Measurements from ENCODE around the gene GPBP1.

Gene GPBP1

DNA sequence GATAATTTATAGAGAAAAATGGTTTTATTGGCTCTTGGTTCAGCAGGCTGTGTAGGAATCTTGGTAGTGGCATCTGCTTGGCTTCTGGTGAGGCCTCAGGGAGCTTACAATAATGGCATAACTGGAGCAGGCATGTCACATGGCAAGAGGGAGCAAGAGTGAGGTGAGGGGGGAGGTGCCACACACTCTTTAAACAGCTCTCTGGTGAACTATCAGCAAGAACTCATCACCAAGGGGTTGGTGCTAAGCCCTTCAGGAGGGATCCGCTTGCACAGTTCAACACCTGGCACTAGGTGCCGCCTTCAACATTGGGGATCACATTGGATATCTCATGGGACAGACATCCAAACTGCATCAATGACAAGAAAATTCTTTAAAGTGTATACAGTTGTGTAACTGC is 10.5 kb downstream of the GPBP1 start:
- TF ChIP-seq RAD21 (IDR thresholded peaks at IDR 0.05; ENCODE audit: low read depth) (peak; percentile 25; the same call in 1 of the 2 replicates), TCF12 (IDR thresholded peaks at IDR 0.05; ENCODE audit: low read depth) (no peak)
- TF ChIP-seq, protein P1, sequence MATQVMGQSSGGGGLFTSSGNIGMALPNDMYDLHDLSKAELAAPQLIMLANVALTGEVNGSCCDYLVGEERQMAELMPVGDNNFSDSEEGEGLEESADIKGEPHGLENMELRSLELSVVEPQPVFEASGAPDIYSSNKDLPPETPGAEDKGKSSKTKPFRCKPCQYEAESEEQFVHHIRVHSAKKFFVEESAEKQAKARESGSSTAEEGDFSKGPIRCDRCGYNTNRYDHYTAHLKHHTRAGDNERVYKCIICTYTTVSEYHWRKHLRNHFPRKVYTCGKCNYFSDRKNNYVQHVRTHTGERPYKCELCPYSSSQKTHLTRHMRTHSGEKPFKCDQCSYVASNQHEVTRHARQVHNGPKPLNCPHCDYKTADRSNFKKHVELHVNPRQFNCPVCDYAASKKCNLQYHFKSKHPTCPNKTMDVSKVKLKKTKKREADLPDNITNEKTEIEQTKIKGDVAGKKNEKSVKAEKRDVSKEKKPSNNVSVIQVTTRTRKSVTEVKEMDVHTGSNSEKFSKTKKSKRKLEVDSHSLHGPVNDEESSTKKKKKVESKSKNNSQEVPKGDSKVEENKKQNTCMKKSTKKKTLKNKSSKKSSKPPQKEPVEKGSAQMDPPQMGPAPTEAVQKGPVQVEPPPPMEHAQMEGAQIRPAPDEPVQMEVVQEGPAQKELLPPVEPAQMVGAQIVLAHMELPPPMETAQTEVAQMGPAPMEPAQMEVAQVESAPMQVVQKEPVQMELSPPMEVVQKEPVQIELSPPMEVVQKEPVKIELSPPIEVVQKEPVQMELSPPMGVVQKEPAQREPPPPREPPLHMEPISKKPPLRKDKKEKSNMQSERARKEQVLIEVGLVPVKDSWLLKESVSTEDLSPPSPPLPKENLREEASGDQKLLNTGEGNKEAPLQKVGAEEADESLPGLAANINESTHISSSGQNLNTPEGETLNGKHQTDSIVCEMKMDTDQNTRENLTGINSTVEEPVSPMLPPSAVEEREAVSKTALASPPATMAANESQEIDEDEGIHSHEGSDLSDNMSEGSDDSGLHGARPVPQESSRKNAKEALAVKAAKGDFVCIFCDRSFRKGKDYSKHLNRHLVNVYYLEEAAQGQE (IDR thresholded peaks at IDR 0.05; ENCODE audit: low read depth): no peak

DNA sequence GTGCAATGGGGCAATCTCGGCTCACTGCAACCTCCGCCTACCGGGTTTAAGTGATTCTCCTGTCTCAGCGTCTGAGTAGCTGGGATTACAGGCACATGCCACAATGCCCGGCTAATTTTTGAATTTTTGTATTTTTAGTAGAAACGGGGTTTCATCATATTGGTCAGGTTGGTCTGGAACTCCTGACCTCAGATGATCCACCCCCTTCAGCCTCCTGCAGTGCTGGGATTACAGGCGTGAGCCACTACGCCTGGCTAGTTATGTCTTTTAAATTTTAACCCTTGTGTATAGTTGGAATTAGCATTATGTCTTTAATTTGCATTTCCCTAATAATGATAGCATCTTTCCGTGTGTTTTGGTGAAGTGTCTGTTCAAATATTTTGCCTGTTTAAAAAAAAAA is 11.5 kb downstream of the GPBP1 start:
- no peak for TF ChIP-seq EP300 (IDR thresholded peaks at IDR 0.05; ENCODE audit: borderline replicate concordance)
- TF ChIP-seq, protein P2, sequence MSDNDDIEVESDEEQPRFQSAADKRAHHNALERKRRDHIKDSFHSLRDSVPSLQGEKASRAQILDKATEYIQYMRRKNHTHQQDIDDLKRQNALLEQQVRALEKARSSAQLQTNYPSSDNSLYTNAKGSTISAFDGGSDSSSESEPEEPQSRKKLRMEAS (IDR thresholded peaks at IDR 0.05): no peak
- TF ChIP-seq FOXM1 (IDR thresholded peaks at IDR 0.05; ENCODE audit: borderline replicate concordance, low read depth): no peak
- no peak for TF ChIP-seq NFIC (IDR thresholded peaks at IDR 0.05)
- TF ChIP-seq, protein P3, sequence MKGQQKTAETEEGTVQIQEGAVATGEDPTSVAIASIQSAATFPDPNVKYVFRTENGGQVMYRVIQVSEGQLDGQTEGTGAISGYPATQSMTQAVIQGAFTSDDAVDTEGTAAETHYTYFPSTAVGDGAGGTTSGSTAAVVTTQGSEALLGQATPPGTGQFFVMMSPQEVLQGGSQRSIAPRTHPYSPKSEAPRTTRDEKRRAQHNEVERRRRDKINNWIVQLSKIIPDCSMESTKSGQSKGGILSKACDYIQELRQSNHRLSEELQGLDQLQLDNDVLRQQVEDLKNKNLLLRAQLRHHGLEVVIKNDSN (IDR thresholded peaks at IDR 0.05): no peak
- no peak for TF ChIP-seq CREB1 (IDR thresholded peaks at IDR 0.05; ENCODE audit: low read depth)
- no peak for TF ChIP-seq TCF12 (IDR thresholded peaks at IDR 0.05; ENCODE audit: low read depth)
- no peak for TF ChIP-seq EGR1 (IDR thresholded peaks at IDR 0.05)
- no peak for TF ChIP-seq YY1 (IDR thresholded peaks at IDR 0.05; ENCODE audit: low read depth)
- TF ChIP-seq TAF1 (IDR thresholded peaks at IDR 0.05; ENCODE audit: low read depth): no peak
- TF ChIP-seq ZBTB7A (IDR thresholded peaks at IDR 0.05; ENCODE audit: low read depth): no peak
- TF ChIP-seq RAD21 (IDR thresholded peaks at IDR 0.05; ENCODE audit: low read depth): no peak
- TF ChIP-seq TEAD4 (IDR thresholded peaks at IDR 0.05): no peak
- TF ChIP-seq CEBPB (IDR thresholded peaks at IDR 0.05): no peak
- TF ChIP-seq, protein P1 (IDR thresholded peaks at IDR 0.05; ENCODE audit: low read depth): no peak

DNA sequence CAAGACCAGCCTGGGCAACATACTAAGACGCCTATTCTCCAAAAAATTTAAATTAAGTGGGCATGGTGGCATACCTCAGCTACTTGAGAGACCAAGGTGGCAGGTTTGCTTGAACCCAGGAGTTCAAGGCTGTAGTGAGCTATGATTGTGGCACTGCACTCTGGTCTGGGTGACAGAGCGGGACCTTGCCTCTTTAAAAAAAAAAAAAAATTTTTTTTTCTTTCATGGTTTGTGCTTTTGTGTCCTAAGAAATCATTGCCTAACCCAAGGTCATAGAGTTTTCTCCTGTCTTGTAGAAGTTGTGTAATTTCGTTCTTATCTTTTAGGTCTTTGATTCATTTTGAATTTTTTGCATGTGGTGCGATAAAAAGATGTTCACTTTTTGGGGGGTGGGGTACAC is 12.3 kb downstream of the GPBP1 start:
- TF ChIP-seq, protein P1 (IDR thresholded peaks at IDR 0.05; ENCODE audit: low read depth): no peak
- TF ChIP-seq TCF12 (IDR thresholded peaks at IDR 0.05; ENCODE audit: low read depth) (no peak), CEBPB (IDR thresholded peaks at IDR 0.05) (no peak), NFIC (IDR thresholded peaks at IDR 0.05) (no peak), FOXM1 (IDR thresholded peaks at IDR 0.05; ENCODE audit: borderline replicate concordance, low read depth) (no peak), EGR1 (IDR thresholded peaks at IDR 0.05) (no peak), CREB1 (IDR thresholded peaks at IDR 0.05; ENCODE audit: low read depth) (no peak), TEAD4 (IDR thresholded peaks at IDR 0.05) (no peak), ZBTB7A (IDR thresholded peaks at IDR 0.05; ENCODE audit: low read depth) (no peak), YY1 (IDR thresholded peaks at IDR 0.05; ENCODE audit: low read depth) (no peak), EP300 (IDR thresholded peaks at IDR 0.05; ENCODE audit: borderline replicate concordance) (no peak), TAF1 (IDR thresholded peaks at IDR 0.05; ENCODE audit: low read depth) (no peak), RAD21 (IDR thresholded peaks at IDR 0.05; ENCODE audit: low read depth) (no peak)
- TF ChIP-seq, protein P3 (IDR thresholded peaks at IDR 0.05): no peak
- TF ChIP-seq, protein P2 (IDR thresholded peaks at IDR 0.05): no peak

DNA sequence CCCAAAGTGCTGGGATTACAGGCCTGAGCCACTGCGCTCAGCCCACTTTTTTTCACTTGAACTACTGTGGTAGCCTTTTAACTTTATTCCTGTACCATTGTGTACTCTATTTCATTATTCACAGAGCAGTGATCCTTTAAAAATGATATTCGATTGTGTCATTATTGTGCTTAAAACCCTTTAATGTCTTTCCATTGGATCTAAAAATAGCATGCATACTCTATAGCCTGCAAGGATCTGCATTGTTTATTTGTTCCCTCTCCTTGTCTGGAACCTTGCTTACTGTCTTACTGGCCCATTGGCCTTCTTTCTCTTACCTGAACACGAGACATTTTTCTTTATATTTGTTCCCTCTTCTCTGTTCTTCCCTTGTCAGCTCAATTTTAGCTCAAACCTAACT is 15.7 kb downstream of the GPBP1 start:
- TF ChIP-seq YY1 (IDR thresholded peaks at IDR 0.05; ENCODE audit: low read depth): no peak
- TF ChIP-seq TAF1 (IDR thresholded peaks at IDR 0.05; ENCODE audit: low read depth): no peak
- no peak for TF ChIP-seq CREB1 (IDR thresholded peaks at IDR 0.05; ENCODE audit: low read depth)
- TF ChIP-seq FOXM1 (IDR thresholded peaks at IDR 0.05; ENCODE audit: borderline replicate concordance, low read depth): no peak
- no peak for TF ChIP-seq CEBPB (IDR thresholded peaks at IDR 0.05)
- no peak for TF ChIP-seq ZBTB7A (IDR thresholded peaks at IDR 0.05; ENCODE audit: low read depth)
- TF ChIP-seq TEAD4 (IDR thresholded peaks at IDR 0.05): no peak
- TF ChIP-seq, protein P3 (IDR thresholded peaks at IDR 0.05): no peak
- no peak for TF ChIP-seq EP300 (IDR thresholded peaks at IDR 0.05; ENCODE audit: borderline replicate concordance)
- no peak for TF ChIP-seq NFIC (IDR thresholded peaks at IDR 0.05)
- TF ChIP-seq, protein P2 (IDR thresholded peaks at IDR 0.05): no peak
- TF ChIP-seq EGR1 (IDR thresholded peaks at IDR 0.05): no peak
- TF ChIP-seq TCF12 (IDR thresholded peaks at IDR 0.05; ENCODE audit: low read depth): no peak
- TF ChIP-seq, protein P1 (IDR thresholded peaks at IDR 0.05; ENCODE audit: low read depth): no peak
- no peak for TF ChIP-seq RAD21 (IDR thresholded peaks at IDR 0.05; ENCODE audit: low read depth)

All from Ishikawa (cell line).